ENCODE results near the gene TAPT1. TPM values are rescaled to one million over a fixed set of nuclear protein-coding genes. Genes with fewer than 3 reads are reported as not detected.

TAPT1 gene
- total RNA-seq, 1 donor from 2014 or later = 25.3 TPM

DNA sequence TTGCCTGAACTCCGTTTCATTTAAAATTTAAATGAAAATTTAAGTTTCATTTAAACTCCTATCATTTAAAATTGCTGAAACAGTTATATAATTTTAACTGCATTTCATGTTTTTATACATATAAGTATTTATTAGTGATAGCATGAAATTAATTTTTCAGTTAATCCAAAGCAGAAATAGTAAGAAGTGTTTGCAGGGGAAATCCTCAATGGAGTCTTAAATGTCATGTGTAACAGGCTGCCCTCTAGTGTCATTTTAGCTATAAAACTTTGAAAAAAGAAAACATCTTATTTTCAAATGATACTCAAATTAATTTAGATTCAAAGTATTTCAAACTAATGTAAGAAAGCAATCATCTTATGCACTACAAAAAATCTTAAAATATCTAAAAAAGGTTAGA, 27.2 kb downstream of the TAPT1 start:
- Histone ChIP-seq H3K79me2 (ENCODE audit: insufficient read depth, low read length) (no peaks in the 10 kb centered on the region), H3K4me2 (ENCODE audit: low read length) (no peak overlapping the region), H3K36me3 (ENCODE audit: insufficient read depth, low read length) (no peaks in the 10 kb centered on the region), H3K4me1 (ENCODE audit: insufficient read depth, low read length) (peaks cover 9% of the 10 kb centered on the region), H3K9ac (ENCODE audit: low read length) (no peak overlapping the region), H3K27ac (ENCODE audit: low read depth, low read length) (no peak overlapping the region), H2AFZ (ENCODE audit: low read depth, low read length) (no peak overlapping the region), H3K4me3 (ENCODE audit: insufficient read depth, low read depth, low read length) (no peak overlapping the region), H4K20me1 (ENCODE audit: insufficient read depth, low read length) (no peaks in the 10 kb centered on the region), H3K27me3 (ENCODE audit: insufficient read depth, low read length) (no peaks in the 10 kb centered on the region), H3K9me3 (ENCODE audit: insufficient read depth, low read depth, low read length) (no peaks in the 10 kb centered on the region)
- DNase-seq (ENCODE audit: low read depth) (peak; percentile 16), FAIRE-seq (no peak)
- peaks cover 19% of the 10 kb centered on the region for H3K4me1 Mint-ChIP-seq (ENCODE audit: low read depth, unreplicated experiment)
- H3K36me3 Mint-ChIP-seq (ENCODE audit: low read depth, unreplicated experiment) = peaks cover 2% of the 10 kb centered on the region
- no peak overlapping the region for H3K27ac Mint-ChIP-seq (ENCODE audit: unreplicated experiment)
- no peaks in the 10 kb centered on the region for H3K9me3 Mint-ChIP-seq (ENCODE audit: unreplicated experiment)
- H3K27me3 Mint-ChIP-seq (ENCODE audit: low read depth, unreplicated experiment) = no peaks in the 10 kb centered on the region
- no peak overlapping the region for H3K4me3 Mint-ChIP-seq (ENCODE audit: unreplicated experiment)
- TF ChIP-seq EZH2 (IDR thresholded peaks at IDR 0.05; ENCODE audit: insufficient read depth, low read length) = no peak
- peak; percentile 33 for TF ChIP-seq CTCF (IDR thresholded peaks at IDR 0.05; ENCODE audit: insufficient read depth, low read depth, low read length)

- DNase-seq (ENCODE audit: low read depth) = peak; percentile 20
- Histone ChIP-seq H3K4me1 (ENCODE audit: insufficient read depth, low read length) (peaks cover 9% of the 10 kb centered on the region), H3K79me2 (ENCODE audit: insufficient read depth, low read length) (no peaks in the 10 kb centered on the region), H2AFZ (ENCODE audit: low read depth, low read length) (no peak overlapping the region), H3K27ac (ENCODE audit: low read depth, low read length) (no peak overlapping the region), H3K9ac (ENCODE audit: low read length) (no peak overlapping the region), H3K4me2 (ENCODE audit: low read length) (no peak overlapping the region), H3K4me3 (ENCODE audit: insufficient read depth, low read depth, low read length) (no peak overlapping the region), H3K36me3 (ENCODE audit: insufficient read depth, low read length) (no peaks in the 10 kb centered on the region), H3K9me3 (ENCODE audit: insufficient read depth, low read depth, low read length) (no peaks in the 10 kb centered on the region), H3K27me3 (ENCODE audit: insufficient read depth, low read length) (no peaks in the 10 kb centered on the region), H4K20me1 (ENCODE audit: insufficient read depth, low read length) (no peaks in the 10 kb centered on the region)
- FAIRE-seq = peak; percentile 13
- Mint-ChIP-seq H3K4me1 (ENCODE audit: low read depth, unreplicated experiment) (peaks cover 25% of the 10 kb centered on the region), H3K27me3 (ENCODE audit: low read depth, unreplicated experiment) (no peaks in the 10 kb centered on the region), H3K4me3 (ENCODE audit: unreplicated experiment) (no peak overlapping the region), H3K27ac (ENCODE audit: unreplicated experiment) (no peak overlapping the region), H3K36me3 (ENCODE audit: low read depth, unreplicated experiment) (peaks cover 2% of the 10 kb centered on the region), H3K9me3 (ENCODE audit: unreplicated experiment) (no peaks in the 10 kb centered on the region)
- TF ChIP-seq EZH2 (IDR thresholded peaks at IDR 0.05; ENCODE audit: insufficient read depth, low read length) = no peak
- TF ChIP-seq CTCF (IDR thresholded peaks at IDR 0.05; ENCODE audit: insufficient read depth, low read depth, low read length) = no peak
Measured at GRCh38 chr4:16197876-16198665, 28.2 kb downstream of the TAPT1 start.
